ENCODE data around the gene SULF2.

- TF ChIP-seq, protein P1, sequence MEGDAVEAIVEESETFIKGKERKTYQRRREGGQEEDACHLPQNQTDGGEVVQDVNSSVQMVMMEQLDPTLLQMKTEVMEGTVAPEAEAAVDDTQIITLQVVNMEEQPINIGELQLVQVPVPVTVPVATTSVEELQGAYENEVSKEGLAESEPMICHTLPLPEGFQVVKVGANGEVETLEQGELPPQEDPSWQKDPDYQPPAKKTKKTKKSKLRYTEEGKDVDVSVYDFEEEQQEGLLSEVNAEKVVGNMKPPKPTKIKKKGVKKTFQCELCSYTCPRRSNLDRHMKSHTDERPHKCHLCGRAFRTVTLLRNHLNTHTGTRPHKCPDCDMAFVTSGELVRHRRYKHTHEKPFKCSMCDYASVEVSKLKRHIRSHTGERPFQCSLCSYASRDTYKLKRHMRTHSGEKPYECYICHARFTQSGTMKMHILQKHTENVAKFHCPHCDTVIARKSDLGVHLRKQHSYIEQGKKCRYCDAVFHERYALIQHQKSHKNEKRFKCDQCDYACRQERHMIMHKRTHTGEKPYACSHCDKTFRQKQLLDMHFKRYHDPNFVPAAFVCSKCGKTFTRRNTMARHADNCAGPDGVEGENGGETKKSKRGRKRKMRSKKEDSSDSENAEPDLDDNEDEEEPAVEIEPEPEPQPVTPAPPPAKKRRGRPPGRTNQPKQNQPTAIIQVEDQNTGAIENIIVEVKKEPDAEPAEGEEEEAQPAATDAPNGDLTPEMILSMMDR (conservative IDR thresholded peaks at IDR 0.05 in 1 of 2, IDR thresholded peaks at IDR 0.05 in 1 of 2; ENCODE audit: extremely low read depth in 1 of 2, insufficient read depth in 1 of 2, low read depth in 1 of 2, low read length in 2 of 2) = no peak
- TF ChIP-seq EZH2 (IDR thresholded peaks at IDR 0.05; ENCODE audit: borderline replicate concordance, low read length) = no peak
Observed at GRCh38 chr20:47753576-47754387, 31.5 kb downstream of the SULF2 start.
